KOPT-K1 (cell line): ENCODE measurements around the gene CNIH3.
"Not testable (repeated sequence)": the region's sequence is repeated elsewhere in the genome, so short reads cannot be mapped to it uniquely, and the experiment has no call there.

Source experiments
- H3K27ac ChIP-seq: fragments of 200-600 bp; sonication (generic); 2 replicates; pipeline ENCODE4 v1.5.1; 2016; ENCODE audit warnings: antibody characterized with exemption, mild to moderate bottlenecking, low read depth, low read length; ENCODE audit not compliant: poor library complexity, severe bottlenecking
- H3K36me3 ChIP-seq: fragments of 200-600 bp; sonication (generic); 2 replicates; pipeline ENCODE4 v1.5.1; 2017; ENCODE audit warnings: antibody characterized with exemption, mild to moderate bottlenecking, low read length, moderate library complexity; ENCODE audit not compliant: insufficient read depth
- H3K9me3 ChIP-seq: fragments of 200-600 bp; sonication (generic); 2 replicates; pipeline ENCODE4 v1.5.1; 2017; ENCODE audit warnings: antibody characterized with exemption, low read length, mild to moderate bottlenecking; ENCODE audit not compliant: insufficient read depth, poor library complexity, severe bottlenecking

CNIH3 gene

DNA sequence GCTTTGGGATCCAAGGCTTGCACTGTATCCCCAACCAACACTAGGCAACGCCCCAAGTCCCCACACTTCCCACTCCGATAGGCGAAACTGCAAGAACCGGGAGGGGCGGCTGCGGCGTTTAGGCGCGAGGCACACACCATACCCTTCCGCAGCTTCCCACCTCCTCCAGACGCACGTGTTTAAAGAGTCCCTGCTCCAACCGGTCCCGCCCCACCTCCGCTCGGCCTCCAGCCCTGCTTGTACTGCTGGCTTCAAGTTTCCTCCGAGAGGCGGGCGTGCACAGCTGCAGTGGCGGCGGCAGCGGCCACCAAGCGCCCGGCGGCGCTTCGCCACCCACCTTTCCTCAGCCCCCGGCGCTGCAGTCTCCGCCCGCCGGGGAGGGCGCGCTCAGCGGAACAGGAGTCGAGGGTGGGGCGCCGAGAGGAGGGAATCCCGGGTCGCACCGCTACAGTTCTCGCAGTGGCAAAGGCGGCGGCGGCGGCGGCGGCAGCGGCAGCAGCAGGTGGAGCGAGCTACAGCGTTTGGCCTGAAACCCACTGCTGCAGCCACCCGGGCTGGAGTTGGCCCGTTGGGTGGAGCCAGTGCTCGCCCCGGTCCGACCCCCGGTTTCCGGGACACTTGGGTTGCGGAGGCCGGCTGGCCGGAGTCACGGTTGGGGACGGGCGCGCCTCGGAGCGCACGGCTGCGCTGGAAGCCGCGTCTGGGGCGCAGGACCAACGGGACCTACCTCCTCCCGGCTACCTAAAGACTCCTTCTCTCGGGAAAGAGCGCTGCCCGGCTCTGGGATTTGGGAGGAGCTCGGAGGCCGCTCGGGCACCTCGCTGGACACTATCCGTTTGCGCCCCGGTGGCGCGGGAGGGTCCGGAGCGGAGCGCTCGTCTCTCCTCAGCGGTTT, at the start of gene CNIH3:
Gene CNIH3, plus strand, starts transcription at position 457 of the 895 bp plus-strand sequence. CDS start 858 bp downstream, outside the sequence.
- H3K9me3 ChIP-seq: peaks cover 14% of the 10 kb centered on the region

GRCh38 chr1:224566492-224566891, 49.6 kb upstream of the CNIH3 start:
- not testable (repeated sequence) for H3K27ac ChIP-seq, H3K9me3 ChIP-seq, H3K36me3 ChIP-seq

More for the DNA sequence above, at the start of gene CNIH3:
- H3K36me3 ChIP-seq: no peaks in the 10 kb centered on the region
- H3K27ac ChIP-seq: peak within 1 kb of the TSS; percentile 29

GRCh38 chr1:224569276-224569675, 46.8 kb upstream of the CNIH3 start:
- no peaks in the 10 kb centered on the region for H3K9me3 ChIP-seq
- H3K36me3 ChIP-seq: no peaks in the 10 kb centered on the region
- no peak overlapping the region for H3K27ac ChIP-seq

DNA sequence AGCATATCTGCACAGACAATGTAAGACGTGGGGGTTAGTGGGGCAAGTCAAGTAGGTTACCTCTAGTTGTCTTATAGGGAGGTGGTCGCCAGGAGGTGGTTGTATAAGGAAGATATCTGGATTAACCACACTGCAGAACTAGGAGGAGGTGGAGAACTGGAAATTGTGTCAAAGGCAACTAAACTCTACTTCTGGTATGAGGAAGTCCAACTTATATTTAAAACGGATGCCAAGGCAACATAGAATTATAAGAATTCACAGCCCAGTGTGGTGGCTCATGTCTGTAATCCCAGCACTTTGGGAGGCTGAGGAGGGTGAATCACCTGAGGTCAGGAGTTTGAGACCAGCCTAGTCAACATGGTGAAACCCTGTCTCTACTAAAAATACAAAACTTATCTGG, 44.1 kb upstream of the CNIH3 start:
- H3K9me3 ChIP-seq, H3K27ac ChIP-seq: not testable (repeated sequence)

GRCh38 chr1:224579526-224579925, 36.6 kb upstream of the CNIH3 start:
- H3K36me3 ChIP-seq: no peaks in the 10 kb centered on the region
- H3K9me3 ChIP-seq: no peaks in the 10 kb centered on the region
- H3K27ac ChIP-seq: no peak overlapping the region

More for the DNA sequence above, 44.1 kb upstream of the CNIH3 start:
- H3K36me3 ChIP-seq: not testable (repeated sequence)

- Histone ChIP-seq H3K9me3 (no peaks in the 10 kb centered on the region), H3K36me3 (no peaks in the 10 kb centered on the region), H3K27ac (no peak overlapping the region)
These were observed 36.1 kb upstream of the CNIH3 start for GRCh38 chr1:224580006-224580405.

DNA sequence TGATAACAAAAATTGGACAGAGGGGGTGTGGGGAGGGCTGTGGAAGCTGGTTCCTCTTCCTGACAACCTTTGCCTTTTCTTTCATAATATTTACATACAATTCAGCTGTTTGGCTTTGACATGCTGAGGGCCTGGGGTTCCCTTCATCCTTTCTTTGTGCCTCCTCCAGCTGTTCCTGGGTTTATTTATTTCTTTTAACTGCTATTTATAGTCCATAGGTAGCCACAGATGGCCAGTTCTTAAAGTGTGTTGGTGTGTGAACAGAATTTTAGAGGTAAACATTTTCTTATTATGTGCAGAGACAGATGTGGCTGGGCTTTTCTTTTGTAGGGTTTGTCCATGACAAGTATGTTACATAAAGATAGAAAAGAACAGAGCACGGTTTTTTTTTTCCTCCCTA, 34.1 kb upstream of the CNIH3 start:
- Histone ChIP-seq H3K36me3 (no peaks in the 10 kb centered on the region), H3K27ac (no peak overlapping the region), H3K9me3 (no peaks in the 10 kb centered on the region)

DNA sequence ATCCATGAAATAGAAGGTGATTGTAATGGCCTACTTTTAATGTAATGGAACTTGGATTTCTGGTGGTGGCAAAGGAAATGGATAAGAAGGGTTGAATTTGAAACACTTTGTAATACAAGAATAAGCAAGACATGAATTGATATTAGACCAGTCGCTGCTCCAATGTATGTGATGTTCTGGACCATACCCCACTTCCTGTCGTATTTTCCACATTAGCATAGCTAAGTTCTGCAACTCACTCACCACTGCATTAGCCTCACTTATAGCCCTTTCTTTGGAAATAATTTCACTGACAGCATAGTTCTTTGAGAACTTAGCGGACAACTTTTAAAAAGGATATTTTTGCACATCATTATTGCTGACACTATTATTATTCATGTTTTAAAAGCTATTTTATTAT, 32.3 kb upstream of the CNIH3 start:
- no peaks in the 10 kb centered on the region for H3K36me3 ChIP-seq
- no peak overlapping the region for H3K27ac ChIP-seq
- peaks cover 4% of the 10 kb centered on the region for H3K9me3 ChIP-seq

DNA sequence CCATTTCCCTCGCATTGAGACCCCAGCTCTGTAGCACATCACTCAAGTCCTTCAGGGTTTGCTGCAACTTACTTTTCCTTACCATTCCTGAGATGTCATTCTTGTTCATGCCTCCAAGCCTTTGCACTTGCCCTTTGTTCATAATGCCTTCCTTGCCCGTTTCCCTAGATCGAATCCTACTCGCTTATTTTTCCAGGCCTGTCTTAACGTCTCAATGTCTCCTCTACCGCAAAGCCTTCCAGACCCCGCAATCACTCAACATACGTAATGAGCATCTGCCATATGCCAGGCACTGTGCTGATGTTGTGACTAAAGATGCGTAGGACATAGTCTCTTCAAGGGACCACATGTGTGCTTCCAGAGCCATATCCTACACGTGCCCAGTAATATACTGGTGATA, 31.1 kb upstream of the CNIH3 start:
- no peak overlapping the region for H3K27ac ChIP-seq
- peaks cover 9% of the 10 kb centered on the region for H3K9me3 ChIP-seq
- no peaks in the 10 kb centered on the region for H3K36me3 ChIP-seq

GRCh38 chr1:224587051-224587450, 29.1 kb upstream of the CNIH3 start:
- H3K27ac ChIP-seq: no peak overlapping the region
- H3K36me3 ChIP-seq: no peaks in the 10 kb centered on the region
- peaks cover 9% of the 10 kb centered on the region for H3K9me3 ChIP-seq

DNA sequence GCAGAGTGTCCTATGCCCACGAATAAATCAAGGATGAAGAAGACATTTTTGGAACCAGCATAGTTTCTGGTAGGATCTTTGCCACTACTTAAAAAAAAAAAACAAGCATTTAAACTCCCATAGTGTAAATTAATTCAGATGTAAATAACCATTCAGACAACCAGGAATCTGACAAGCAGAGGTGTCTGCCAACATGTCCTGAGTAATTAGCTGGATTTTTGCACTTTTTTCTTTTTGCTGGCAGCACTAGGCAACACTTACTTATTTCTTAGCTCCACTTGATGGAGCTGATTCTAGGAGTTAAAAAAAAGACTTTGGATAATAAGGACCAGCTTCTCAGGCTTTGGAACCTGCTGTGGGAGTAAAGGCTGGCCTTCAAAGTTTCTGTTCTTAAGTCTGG, 27.6 kb upstream of the CNIH3 start:
- Histone ChIP-seq H3K27ac (no peak overlapping the region), H3K36me3 (no peaks in the 10 kb centered on the region), H3K9me3 (peaks cover 9% of the 10 kb centered on the region)

GRCh38 chr1:224589006-224589405, 27.1 kb upstream of the CNIH3 start:
- peaks cover 9% of the 10 kb centered on the region for H3K9me3 ChIP-seq
- no peaks in the 10 kb centered on the region for H3K36me3 ChIP-seq
- no peak overlapping the region for H3K27ac ChIP-seq

DNA sequence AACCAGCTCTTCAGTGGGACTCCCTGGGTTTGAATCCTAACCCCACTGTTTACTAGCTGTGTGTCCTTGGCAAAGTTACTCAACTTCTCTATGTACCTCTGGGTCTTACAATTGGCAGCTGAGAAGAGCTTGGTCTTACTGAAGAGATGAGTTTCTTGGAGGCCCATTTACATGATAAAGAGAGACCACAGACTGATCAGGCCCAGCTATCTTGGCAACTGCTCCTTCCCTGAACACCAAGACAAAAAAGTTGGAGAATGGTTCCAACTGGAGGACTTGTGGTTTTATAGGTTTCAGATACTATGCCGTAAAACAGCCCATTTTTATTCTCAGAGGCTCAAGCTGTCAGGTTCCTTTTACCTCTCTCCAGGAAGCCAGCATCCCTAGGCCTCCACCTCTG, 24.8 kb upstream of the CNIH3 start:
- Histone ChIP-seq H3K27ac (no peak overlapping the region), H3K9me3 (peaks cover 9% of the 10 kb centered on the region)

DNA sequence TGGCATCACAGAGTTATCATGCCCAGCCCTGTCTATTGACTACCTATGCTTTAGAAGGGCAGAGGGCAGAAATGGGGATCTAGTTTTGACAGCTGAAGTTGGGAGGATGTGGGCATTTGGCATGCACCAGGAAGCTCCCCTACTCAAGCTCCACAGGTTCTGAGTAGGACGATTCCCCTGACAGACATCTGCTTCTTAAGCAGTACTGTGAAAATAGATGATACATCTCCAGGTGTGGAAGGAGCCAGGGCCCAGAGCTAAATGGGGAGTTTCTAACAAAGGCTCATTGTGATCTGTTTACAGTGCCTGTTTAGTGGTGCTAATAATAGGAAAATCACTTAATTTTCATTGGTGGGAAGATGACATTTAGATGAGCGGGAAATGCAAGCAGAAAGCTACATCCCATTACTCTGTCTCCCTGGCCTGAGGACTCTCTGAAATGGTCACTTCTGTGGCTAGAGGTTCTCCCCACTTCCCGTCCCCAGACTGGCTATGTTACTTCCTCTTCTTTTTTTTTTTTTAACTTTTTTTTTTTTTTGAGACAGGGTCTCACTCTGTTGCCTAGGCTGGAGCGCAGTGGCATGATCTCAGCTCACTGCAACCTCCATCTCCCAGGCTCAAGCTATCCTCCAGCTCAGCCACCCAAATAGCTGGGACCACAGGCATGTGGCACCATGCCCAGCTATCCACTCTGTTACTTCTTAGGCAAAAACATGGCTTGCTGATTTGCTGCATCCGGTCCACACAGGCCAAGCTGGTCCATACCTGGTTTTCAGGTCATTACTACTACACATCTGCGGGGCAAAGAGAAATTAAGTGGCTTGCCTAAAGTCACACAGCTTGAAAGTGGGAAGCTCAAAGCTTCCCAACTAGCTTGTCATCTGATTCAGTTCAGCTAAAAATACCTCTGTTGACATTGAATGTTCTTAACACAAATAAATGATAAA, 23.2 kb upstream of the CNIH3 start:
- no peaks in the 10 kb centered on the region for H3K36me3 ChIP-seq
- H3K27ac ChIP-seq: no peak overlapping the region
- peaks cover 9% of the 10 kb centered on the region for H3K9me3 ChIP-seq

More for the DNA sequence above, 24.8 kb upstream of the CNIH3 start:
- no peaks in the 10 kb centered on the region for H3K36me3 ChIP-seq

DNA sequence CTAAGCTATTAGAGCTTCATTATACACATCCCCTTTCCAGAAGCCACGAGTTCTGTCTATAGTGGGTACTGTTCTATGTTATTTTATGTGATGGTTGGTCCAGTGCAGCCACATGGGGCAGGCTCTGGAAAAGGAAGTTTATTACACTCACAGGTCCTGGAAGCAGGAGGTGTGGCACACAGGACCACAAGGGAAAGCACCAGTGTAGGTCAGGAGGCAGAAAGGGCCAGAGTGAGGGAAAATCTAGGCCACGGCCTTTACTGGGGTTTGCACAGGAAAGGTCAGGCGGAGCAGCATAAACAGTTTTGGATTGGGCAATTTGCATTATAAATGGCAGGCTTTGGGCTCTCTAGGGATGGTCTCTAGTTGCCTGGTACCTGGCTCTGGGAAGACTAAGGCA, 21.8 kb upstream of the CNIH3 start:
- Histone ChIP-seq H3K9me3 (no peaks in the 10 kb centered on the region), H3K36me3 (no peaks in the 10 kb centered on the region), H3K27ac (no peak overlapping the region)
